Lower leg skin (tissue), 4 donors: ENCODE measurements around the gene TAS2R14. TPM values are rescaled to one million over a fixed set of nuclear protein-coding genes. Genes with fewer than 3 reads are reported as not detected.

Experiments
- DNase-seq, 2 donors: peaks; one replicate each; pipeline ENCODE4 v3.0.0-alpha.2; 2019; ENCODE audit warnings: low spot score in 2 of 2
- H3K4me3 ChIP-seq: fragments of 200-600 bp; sonication (generic); 2 replicates; pipeline ENCODE4 v1.5.1; 2017; ENCODE audit warnings: mild to moderate bottlenecking, low read depth; ENCODE audit not compliant: poor library complexity, severe bottlenecking
- CTCF ChIP-seq, 3 donors: fragments of 450-650 bp; IDR thresholded peaks; one replicate each; pipeline ENCODE4 v1.5.1; 2016; ENCODE audit warnings: antibody characterized with exemption in 3 of 3, mild to moderate bottlenecking in 3 of 3, moderate library complexity in 2 of 3
- POLR2A ChIP-seq, 2 donors: fragments of 450-650 bp; IDR thresholded peaks; one replicate each; pipeline ENCODE4 v1.6.1; 2016 to 2017; ENCODE audit warnings: antibody characterized with exemption in 2 of 2, mild to moderate bottlenecking in 1 of 2, moderate library complexity in 1 of 2
- WGBS, 2 donors: methylation state at CpG; one replicate each; pipeline ENCODE4 v1.1.5; 2018; 5-methylcytosine and 5-hydroxymethylcytosine counted together
- intact Hi-C: fragments of 100-400 bp; cut with DNase I; formaldehyde crosslinking; loops from one replicate; pipeline ENCODE4 v1.15.0; 2023; ENCODE audit warnings: low total_unique reads
- total RNA-seq, 4 donors: library from RNA; depleted of rRNA; stranded (reverse); fragments of >200 nt; gene quantifications; one replicate each; pipeline ENCODE4 v1.1.0, GENCODE V29; 2016

The TAS2R14 gene
- total RNA-seq, result 1 to 10 TPM in 1 of 4 donors, under 1 TPM in 3; 0.49 to 1.3 (median 0.73) TPM

- intact Hi-C loops, result no loop called here
- DNase-seq, result no peak
- TF ChIP-seq POLR2A (IDR thresholded peaks at IDR 0.05) (no peak), CTCF (IDR thresholded peaks at IDR 0.05) (no peak)
- no peak within 1 kb of the TSS for H3K4me3 ChIP-seq
- WGBS, 2 donors, result 58% methylated on average over 1 of the region's 1 CpG
Observed at GRCh38 chr12:10939163-10939562, at the start of gene TAS2R14. TSS of gene TAS2R14 (minus strand) at chr12:10939263. CDS start at chr12:10939207, 56 bp downstream.

- 42 to 46% methylated on average over 2 of the region's 2 CpGs for WGBS, 2 donors
- TF ChIP-seq POLR2A (IDR thresholded peaks at IDR 0.05) (no peak), CTCF (IDR thresholded peaks at IDR 0.05) (no peak)
- intact Hi-C loops, result no loop called here
- H3K4me3 ChIP-seq, result no peak within 1 kb of the TSS
- no peak for DNase-seq
Observed at GRCh38 chr12:10986812-10987211, 47.7 kb upstream of the TAS2R14 start, which contains the start of gene TAS2R50. TSS of gene TAS2R50 (minus strand) at chr12:10986912. CDS start at chr12:10986860, 52 bp downstream.

- WGBS, 2 donors, result 89 to 92% methylated on average over 5 of the region's 5 CpGs
- intact Hi-C loops, result no loop called here
- no peak overlapping the region for H3K4me3 ChIP-seq
- no peak for TF ChIP-seq POLR2A (IDR thresholded peaks at IDR 0.05)
- no peak for TF ChIP-seq CTCF (IDR thresholded peaks at IDR 0.05)
- DNase-seq, result no peak
Observed at GRCh38 chr12:10982244-10982643, 43.2 kb upstream of the TAS2R14 start.

GRCh38 chr12:10974965-10975364 lies 35.9 kb upstream of the TAS2R14 start:
- DNase-seq, result no peak
- H3K4me3 ChIP-seq, result no peak overlapping the region
- 86 to 93% methylated on average over 3 of the region's 3 CpGs for WGBS, 2 donors
- no peak for TF ChIP-seq POLR2A (IDR thresholded peaks at IDR 0.05)
- no peak for TF ChIP-seq CTCF (IDR thresholded peaks at IDR 0.05)
- intact Hi-C loops, result no loop called here

- 54 to 55% methylated on average over 15 of the region's 15 CpGs for WGBS, 2 donors
- TF ChIP-seq CTCF (IDR thresholded peaks at IDR 0.05) (no peak), POLR2A (IDR thresholded peaks at IDR 0.05) (no peak)
- peak; percentile 65 to 88 for DNase-seq
- intact Hi-C loops, result no loop called here
- H3K4me3 ChIP-seq, result no peak overlapping the region
Observed at GRCh38 chr12:10968765-10969456, 29.8 kb upstream of the TAS2R14 start.

- DNase-seq, result no peak
- TF ChIP-seq CTCF (IDR thresholded peaks at IDR 0.05), result no peak
- no peak for TF ChIP-seq POLR2A (IDR thresholded peaks at IDR 0.05)
- no peak overlapping the region for H3K4me3 ChIP-seq
- WGBS, 2 donors, result 34 to 39% methylated on average over 2 of the region's 2 CpGs
- intact Hi-C loops, result no loop called here
Observed at GRCh38 chr12:10967409-10967808, 28.3 kb upstream of the TAS2R14 start.
